ENCODE measurements around the gene RPS14. TPM values are rescaled to one million over a fixed set of nuclear protein-coding genes. Genes with fewer than 3 reads are reported as not detected.

Gene RPS14
- total and polyA plus RNA-seq, 9 of the 15 experiments (the other 6 are each of a cell fraction or from before 2014, with no cell fraction given) = 1,824 to 5,983 (median 3,017) TPM

DNA sequence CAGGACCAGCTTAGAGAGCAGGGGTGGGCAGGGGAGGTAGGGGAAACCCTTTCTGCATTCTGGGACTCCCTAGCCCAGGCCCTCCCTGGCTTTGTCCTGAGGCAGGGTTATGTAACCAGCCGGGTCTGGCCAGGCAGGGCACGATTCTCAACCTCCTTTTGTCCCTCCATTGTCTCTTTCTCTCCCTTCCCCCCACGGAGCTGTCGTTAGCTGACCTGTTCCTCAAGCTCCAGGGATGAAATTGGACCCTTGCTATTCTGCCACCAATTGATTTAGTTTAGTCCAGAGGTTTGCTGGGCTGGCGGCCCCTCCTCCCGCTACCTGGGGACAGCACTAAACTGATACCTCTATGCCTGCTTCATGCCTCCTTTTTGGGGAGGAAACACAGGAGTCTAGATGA lies 49.0 kb upstream of the RPS14 start (continued):
- TF ChIP-seq NCOA1 (IDR thresholded peaks at IDR 0.05; ENCODE audit: low read depth) (no peak), ZNF408 (CRISPR knock-in tag; IDR thresholded peaks at IDR 0.05; ENCODE audit: low read depth) (no peak), KDM2B (CRISPR knock-in tag; IDR thresholded peaks at IDR 0.05) (no peak), ZNF175 (CRISPR knock-in tag; IDR thresholded peaks at IDR 0.05; ENCODE audit: low read depth) (no peak), JUND (IDR thresholded peaks at IDR 0.05; ENCODE audit: borderline replicate concordance, low read depth, low read length) (no peak), JUND (tag; IDR thresholded peaks at IDR 0.05; ENCODE audit: borderline replicate concordance, low read depth, low read length) (no peak), BCOR (IDR thresholded peaks at IDR 0.05) (no peak), NCOR1 (IDR thresholded peaks at IDR 0.05) (no peak), CREM (IDR thresholded peaks at IDR 0.05; ENCODE audit: low read depth) (no peak)
- TF ChIP-seq, protein P1, sequence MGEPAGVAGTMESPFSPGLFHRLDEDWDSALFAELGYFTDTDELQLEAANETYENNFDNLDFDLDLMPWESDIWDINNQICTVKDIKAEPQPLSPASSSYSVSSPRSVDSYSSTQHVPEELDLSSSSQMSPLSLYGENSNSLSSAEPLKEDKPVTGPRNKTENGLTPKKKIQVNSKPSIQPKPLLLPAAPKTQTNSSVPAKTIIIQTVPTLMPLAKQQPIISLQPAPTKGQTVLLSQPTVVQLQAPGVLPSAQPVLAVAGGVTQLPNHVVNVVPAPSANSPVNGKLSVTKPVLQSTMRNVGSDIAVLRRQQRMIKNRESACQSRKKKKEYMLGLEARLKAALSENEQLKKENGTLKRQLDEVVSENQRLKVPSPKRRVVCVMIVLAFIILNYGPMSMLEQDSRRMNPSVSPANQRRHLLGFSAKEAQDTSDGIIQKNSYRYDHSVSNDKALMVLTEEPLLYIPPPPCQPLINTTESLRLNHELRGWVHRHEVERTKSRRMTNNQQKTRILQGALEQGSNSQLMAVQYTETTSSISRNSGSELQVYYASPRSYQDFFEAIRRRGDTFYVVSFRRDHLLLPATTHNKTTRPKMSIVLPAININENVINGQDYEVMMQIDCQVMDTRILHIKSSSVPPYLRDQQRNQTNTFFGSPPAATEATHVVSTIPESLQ (CRISPR knock-in tag; IDR thresholded peaks at IDR 0.05) = no peak
- TF ChIP-seq, protein P2, sequence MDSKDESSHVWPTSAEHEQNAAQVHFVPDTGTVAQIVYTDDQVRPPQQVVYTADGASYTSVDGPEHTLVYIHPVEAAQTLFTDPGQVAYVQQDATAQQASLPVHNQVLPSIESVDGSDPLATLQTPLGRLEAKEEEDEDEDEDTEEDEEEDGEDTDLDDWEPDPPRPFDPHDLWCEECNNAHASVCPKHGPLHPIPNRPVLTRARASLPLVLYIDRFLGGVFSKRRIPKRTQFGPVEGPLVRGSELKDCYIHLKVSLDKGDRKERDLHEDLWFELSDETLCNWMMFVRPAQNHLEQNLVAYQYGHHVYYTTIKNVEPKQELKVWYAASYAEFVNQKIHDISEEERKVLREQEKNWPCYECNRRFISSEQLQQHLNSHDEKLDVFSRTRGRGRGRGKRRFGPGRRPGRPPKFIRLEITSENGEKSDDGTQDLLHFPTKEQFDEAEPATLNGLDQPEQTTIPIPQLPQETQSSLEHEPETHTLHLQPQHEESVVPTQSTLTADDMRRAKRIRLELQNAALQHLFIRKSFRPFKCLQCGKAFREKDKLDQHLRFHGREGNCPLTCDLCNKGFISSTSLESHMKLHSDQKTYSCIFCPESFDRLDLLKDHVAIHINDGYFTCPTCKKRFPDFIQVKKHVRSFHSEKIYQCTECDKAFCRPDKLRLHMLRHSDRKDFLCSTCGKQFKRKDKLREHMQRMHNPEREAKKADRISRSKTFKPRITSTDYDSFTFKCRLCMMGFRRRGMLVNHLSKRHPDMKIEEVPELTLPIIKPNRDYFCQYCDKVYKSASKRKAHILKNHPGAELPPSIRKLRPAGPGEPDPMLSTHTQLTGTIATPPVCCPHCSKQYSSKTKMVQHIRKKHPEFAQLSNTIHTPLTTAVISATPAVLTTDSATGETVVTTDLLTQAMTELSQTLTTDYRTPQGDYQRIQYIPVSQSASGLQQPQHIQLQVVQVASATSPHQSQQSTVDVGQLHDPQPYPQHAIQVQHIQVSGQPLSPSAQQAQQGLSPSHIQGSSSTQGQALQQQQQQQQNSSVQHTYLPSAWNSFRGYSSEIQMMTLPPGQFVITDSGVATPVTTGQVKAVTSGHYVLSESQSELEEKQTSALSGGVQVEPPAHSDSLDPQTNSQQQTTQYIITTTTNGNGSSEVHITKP (IDR thresholded peaks at IDR 0.05; ENCODE audit: partially characterized antibody) = no peak
